Measurements from ENCODE around the gene SPNS2. TPM values are rescaled to one million over a fixed set of nuclear protein-coding genes. Genes with fewer than 3 reads are reported as not detected.

SPNS2 gene
- polyA plus RNA-seq, 1 donor from 2014 or later, result 39.7 TPM

GRCh38 chr17:4541328-4542002 is 42.8 kb downstream of the SPNS2 start:
- no peaks in the 10 kb centered on the region for H4K20me1 ChIP-seq (ENCODE audit: insufficient read depth)
- H3K27me3 ChIP-seq (ENCODE audit: insufficient read depth, low read depth, low read length), result no peaks in the 10 kb centered on the region
- no peak overlapping the region for H3K4me3 ChIP-seq (ENCODE audit: low read length)
- no peaks in the 10 kb centered on the region for H3K79me2 ChIP-seq (replicated peaks; ENCODE audit: insufficient read depth, low read length)
- H3K9me2 ChIP-seq (ENCODE audit: insufficient read depth, low read length), result no peaks in the 10 kb centered on the region
- no peak overlapping the region for H3K27ac ChIP-seq (ENCODE audit: low read length)
- no peak overlapping the region for H3K4me2 ChIP-seq (ENCODE audit: low read length)
- no peak for TF ChIP-seq EZH2 (IDR thresholded peaks at IDR 0.05; ENCODE audit: borderline replicate concordance, insufficient read depth, low read length, poor library complexity, severe bottlenecking)
- TF ChIP-seq RAD21 (conservative IDR thresholded peaks at IDR 0.05), result no peak
- no peak for TF ChIP-seq TAF1 (IDR thresholded peaks at IDR 0.05; ENCODE audit: low read depth)
- no peak for TF ChIP-seq EP300 (conservative IDR thresholded peaks at IDR 0.05; ENCODE audit: poor library complexity, severe bottlenecking)
- no peak for TF ChIP-seq POLR2AphosphoS5 (IDR thresholded peaks at IDR 0.05)
- no peak for TF ChIP-seq REST (IDR thresholded peaks at IDR 0.05; ENCODE audit: borderline replicate concordance)
- TF ChIP-seq SMC3 (conservative IDR thresholded peaks at IDR 0.05; ENCODE audit: poor library complexity), result no peak
- no peak for TF ChIP-seq MXI1 (conservative IDR thresholded peaks at IDR 0.05; ENCODE audit: poor library complexity, severe bottlenecking)
- no peak for TF ChIP-seq CTCF (IDR thresholded peaks at IDR 0.05; ENCODE audit: poor library complexity, severe bottlenecking)
- no peak overlapping the region for H3K9ac ChIP-seq (ENCODE audit: low read length)
- H3K36me3 ChIP-seq (ENCODE audit: insufficient read depth, low read length), result no peaks in the 10 kb centered on the region
- H3F3A ChIP-seq (ENCODE audit: insufficient read depth, low read length, poor library complexity, severe bottlenecking), result no peaks in the 10 kb centered on the region
- H3K9me3 ChIP-seq (ENCODE audit: low read length), result no peaks in the 10 kb centered on the region
- no peak overlapping the region for H2AFZ ChIP-seq (ENCODE audit: low read depth, low read length)

- no peaks in the 10 kb centered on the region for H3K36me3 ChIP-seq (ENCODE audit: insufficient read depth, low read length)
- no peaks in the 10 kb centered on the region for H3F3A ChIP-seq (ENCODE audit: insufficient read depth, low read length, poor library complexity, severe bottlenecking)
- no peak overlapping the region for H3K9ac ChIP-seq (ENCODE audit: low read length)
- H4K20me1 ChIP-seq (ENCODE audit: insufficient read depth), result no peaks in the 10 kb centered on the region
- H3K9me3 ChIP-seq (ENCODE audit: low read length), result no peaks in the 10 kb centered on the region
- H3K4me2 ChIP-seq (ENCODE audit: low read length), result no peak overlapping the region
- no peak overlapping the region for H2AFZ ChIP-seq (ENCODE audit: low read depth, low read length)
- no peaks in the 10 kb centered on the region for H3K79me2 ChIP-seq (replicated peaks; ENCODE audit: insufficient read depth, low read length)
- H3K27me3 ChIP-seq (ENCODE audit: insufficient read depth, low read depth, low read length), result no peaks in the 10 kb centered on the region
- no peak for TF ChIP-seq TAF1 (IDR thresholded peaks at IDR 0.05; ENCODE audit: low read depth)
- TF ChIP-seq CTCF (IDR thresholded peaks at IDR 0.05; ENCODE audit: poor library complexity, severe bottlenecking), result no peak
- no peak for TF ChIP-seq EP300 (conservative IDR thresholded peaks at IDR 0.05; ENCODE audit: poor library complexity, severe bottlenecking)
- TF ChIP-seq REST (IDR thresholded peaks at IDR 0.05; ENCODE audit: borderline replicate concordance), result no peak
- TF ChIP-seq EZH2 (IDR thresholded peaks at IDR 0.05; ENCODE audit: borderline replicate concordance, insufficient read depth, low read length, poor library complexity, severe bottlenecking), result no peak
- TF ChIP-seq MXI1 (conservative IDR thresholded peaks at IDR 0.05; ENCODE audit: poor library complexity, severe bottlenecking), result no peak
- TF ChIP-seq POLR2AphosphoS5 (IDR thresholded peaks at IDR 0.05), result no peak
- TF ChIP-seq SMC3 (conservative IDR thresholded peaks at IDR 0.05; ENCODE audit: poor library complexity), result no peak
- no peak for TF ChIP-seq RAD21 (conservative IDR thresholded peaks at IDR 0.05)
- H3K27ac ChIP-seq (ENCODE audit: low read length), result no peak overlapping the region
- no peaks in the 10 kb centered on the region for H3K9me2 ChIP-seq (ENCODE audit: insufficient read depth, low read length)
- H3K4me3 ChIP-seq (ENCODE audit: low read length), result no peak overlapping the region
These were observed 43.5 kb downstream of the SPNS2 start for GRCh38 chr17:4542003-4542725.
